ENCODE results near the gene CDCA4. TPM values are rescaled to one million over a fixed set of nuclear protein-coding genes. Genes with fewer than 3 reads are reported as not detected.
"Not testable (repeated sequence)": the region's sequence is repeated elsewhere in the genome, so short reads cannot be mapped to it uniquely, and the experiment has no call there.

The CDCA4 gene
- polyA plus RNA-seq (ENCODE audit: insufficient read length in 10 of 10): 10 to 100 TPM; 11.0 to 29.9 (median 16.7) TPM
- long read RNA-seq, donor 1, transcript CDCA4-201 (2 exons, 2,513 nt): major isoform, 12 of 24 reads
- long read RNA-seq, donor 1, partial matches to known transcripts: 12 of 24 reads
- long read RNA-seq, donor 1, other reads (novel, unspliced or antisense): 0 of 24 reads
- long read RNA-seq, donor 2, transcript CDCA4-201 (2 exons, 2,513 nt): major isoform, 5 of 5 reads
- long read RNA-seq, donor 2, partial matches to known transcripts: 0 of 5 reads
- long read RNA-seq, donor 2, other reads (novel, unspliced or antisense): 0 of 5 reads
- long read RNA-seq, donor 3: 0 reads
- long read RNA-seq, donor 4, partial matches to known transcripts: 10 of 14 reads
- long read RNA-seq, donor 4, other reads (novel, unspliced or antisense): 0 of 14 reads
- long read RNA-seq, donor 5, transcript CDCA4-201 (2 exons, 2,513 nt): major isoform, 15 of 15 reads
- long read RNA-seq, donor 5, partial matches to known transcripts: 0 of 15 reads
- long read RNA-seq, donor 5, other reads (novel, unspliced or antisense): 0 of 15 reads
- long read RNA-seq, donor 6, transcript CDCA4-201 (2 exons, 2,513 nt): major isoform, 10 of 28 reads
- long read RNA-seq, donor 6, partial matches to known transcripts: 18 of 28 reads
- long read RNA-seq, donor 6, other reads (novel, unspliced or antisense): 0 of 28 reads
- long read RNA-seq, donor 7, partial matches to known transcripts: 0 of 3 reads
- long read RNA-seq, donor 7, other reads (novel, unspliced or antisense): 0 of 3 reads
- long read RNA-seq, donor 8, transcript CDCA4-201 (2 exons, 2,513 nt): major isoform, 7 of 7 reads
- long read RNA-seq, donor 8, partial matches to known transcripts: 0 of 7 reads
- long read RNA-seq, donor 8, other reads (novel, unspliced or antisense): 0 of 7 reads
- long read RNA-seq, donor 9, partial matches to known transcripts: 0 of 3 reads
- long read RNA-seq, donor 9, other reads (novel, unspliced or antisense): 0 of 3 reads

DNA sequence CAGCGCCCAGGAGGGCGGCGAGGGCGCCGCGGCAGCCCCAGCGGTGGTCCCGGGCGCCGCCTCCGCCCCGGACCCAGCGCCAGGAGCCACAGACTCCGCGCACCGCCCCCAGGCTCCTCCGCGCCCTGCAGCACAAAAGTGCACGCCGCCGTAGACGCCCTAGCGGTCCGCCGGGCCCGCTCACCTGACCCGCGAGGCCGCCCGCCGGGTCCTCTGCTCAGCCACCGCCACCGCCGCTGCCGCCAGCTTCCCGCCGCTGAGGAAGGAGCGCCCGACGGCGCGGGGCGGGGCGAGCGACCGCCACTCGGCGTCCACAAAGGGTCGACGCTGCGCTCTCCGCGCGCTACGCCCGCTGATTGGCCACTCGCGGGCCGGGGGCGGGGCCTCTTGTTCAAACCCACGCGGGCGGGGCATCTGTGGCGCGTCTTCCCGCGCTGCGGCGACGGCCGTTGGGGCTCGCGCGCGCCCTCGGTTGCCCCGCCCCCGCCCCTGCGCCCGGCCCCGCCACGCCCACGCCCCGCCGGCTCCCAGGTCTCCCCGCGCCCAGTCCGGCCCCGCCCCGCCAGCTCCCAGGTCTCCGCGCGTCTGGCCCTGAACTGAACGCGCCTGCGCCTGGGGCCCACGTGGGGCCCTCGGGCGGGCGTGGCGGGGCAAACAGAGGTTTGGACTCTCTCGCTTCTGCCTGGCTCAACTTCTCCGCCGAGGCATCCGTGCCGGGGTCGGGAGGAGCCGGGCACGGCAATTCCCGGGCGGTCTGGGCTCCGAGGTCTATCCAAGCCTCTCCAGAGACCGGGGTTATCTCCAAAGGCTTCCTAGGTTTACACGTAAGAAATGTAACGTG is at the start of gene CDCA4:
Gene CDCA4, minus strand, starts transcription at position 269 of the 841 bp plus-strand sequence. CDS start 9,154 bp downstream, outside the sequence.
- DNase-seq: peak; percentile 98 to 99 (median 98)

DNA sequence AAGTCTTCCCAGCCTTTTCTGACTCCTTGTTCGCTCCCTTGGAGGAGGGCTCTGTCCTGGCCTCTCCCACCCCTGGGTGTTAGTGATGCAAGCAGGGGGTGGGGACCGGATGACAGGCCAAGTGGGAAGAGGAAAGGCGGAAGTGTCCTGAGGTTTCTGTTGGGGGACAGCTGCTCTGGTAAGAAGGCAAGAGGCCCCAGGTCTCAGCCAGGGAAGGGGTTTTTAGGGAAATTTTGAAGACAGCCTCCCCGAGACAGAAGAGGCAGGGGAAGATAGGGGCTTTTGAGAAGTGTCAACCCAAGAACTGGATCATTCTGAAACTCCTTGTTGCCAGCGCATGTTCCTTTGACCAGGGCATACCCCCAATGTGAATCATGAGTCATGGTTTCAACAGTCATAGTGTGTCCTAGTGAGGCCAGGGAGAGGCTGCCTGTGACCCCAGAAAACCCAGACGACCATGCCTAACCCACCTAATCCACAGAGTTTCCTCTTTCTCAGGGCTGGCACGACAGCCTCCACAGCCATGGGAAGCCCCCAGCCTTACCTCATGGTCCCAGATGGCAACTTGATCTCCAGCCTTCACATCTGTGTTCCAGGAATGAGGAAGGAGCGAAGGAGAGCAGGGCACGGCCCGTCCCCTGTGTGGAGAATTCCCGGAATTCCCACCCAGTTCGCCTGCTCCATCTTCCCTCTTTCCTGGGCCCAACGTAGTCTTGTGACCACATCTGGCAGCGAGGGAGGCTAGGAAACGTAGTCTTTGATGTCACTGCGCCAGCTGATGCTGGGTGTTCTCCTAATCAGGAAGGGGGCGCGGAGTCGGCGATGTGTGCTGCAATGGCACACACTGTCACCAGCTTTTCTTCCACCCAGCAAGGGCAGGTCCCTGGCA is 49.2 kb upstream of the CDCA4 start:
- DNase-seq: peak in 1 of 3 donors; percentile 60

DNA sequence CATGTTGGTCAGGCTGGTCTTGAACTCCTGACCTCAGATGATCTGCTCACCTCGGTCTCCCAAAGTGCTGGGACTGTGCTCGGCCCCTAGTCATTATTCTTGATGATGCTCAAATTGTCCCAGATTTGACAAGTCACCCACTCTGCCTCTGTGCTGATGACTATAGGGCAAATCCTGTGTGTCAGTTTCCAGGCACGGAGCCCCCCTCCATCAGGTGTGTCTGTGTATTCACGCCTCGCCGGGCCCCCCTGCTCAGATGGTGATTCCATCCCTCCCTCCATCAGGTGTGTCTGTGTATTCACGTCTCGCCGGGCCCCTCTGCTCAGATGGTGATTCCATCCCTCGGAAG is 48.6 kb upstream of the CDCA4 start:
- DNase-seq: peak in 1 of 3 donors; percentile 6

DNA sequence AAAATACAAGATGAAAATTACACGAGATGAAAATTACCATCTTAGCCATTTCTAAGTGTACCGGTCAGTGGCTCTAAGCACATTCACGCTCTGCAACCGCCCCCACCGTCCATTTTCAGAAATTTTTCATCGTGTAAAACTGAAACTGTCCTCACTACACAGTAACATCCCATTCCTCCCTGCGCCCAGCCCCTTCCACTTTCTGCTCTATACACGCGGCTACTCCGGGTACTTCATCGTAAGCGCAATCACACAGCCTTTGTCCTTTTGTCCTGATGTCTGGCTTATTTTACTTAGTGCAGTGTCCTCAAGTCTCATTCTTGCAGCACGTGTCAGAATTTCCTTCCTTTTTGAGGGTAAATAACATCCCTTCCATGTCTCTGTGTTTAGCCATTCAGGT is 47.9 kb upstream of the CDCA4 start:
- no peak for DNase-seq

DNA sequence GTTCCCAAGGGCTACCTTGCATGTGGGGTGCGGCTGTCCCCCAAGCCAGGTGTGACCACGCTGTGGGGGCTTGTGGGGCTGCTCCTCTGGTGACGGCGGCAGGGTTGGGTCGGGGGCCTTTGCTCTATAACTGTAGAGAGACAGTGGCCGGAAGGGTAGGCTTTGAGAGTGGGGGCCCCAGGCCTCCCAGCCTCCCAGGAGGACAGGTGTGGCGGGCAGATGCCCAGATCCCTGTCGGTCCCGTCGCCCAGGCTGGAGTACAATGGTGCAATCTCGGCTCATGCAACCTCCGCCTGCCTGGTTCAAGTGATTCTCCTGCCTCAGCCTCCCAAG is 47.1 kb upstream of the CDCA4 start:
- no peak for DNase-seq

DNA sequence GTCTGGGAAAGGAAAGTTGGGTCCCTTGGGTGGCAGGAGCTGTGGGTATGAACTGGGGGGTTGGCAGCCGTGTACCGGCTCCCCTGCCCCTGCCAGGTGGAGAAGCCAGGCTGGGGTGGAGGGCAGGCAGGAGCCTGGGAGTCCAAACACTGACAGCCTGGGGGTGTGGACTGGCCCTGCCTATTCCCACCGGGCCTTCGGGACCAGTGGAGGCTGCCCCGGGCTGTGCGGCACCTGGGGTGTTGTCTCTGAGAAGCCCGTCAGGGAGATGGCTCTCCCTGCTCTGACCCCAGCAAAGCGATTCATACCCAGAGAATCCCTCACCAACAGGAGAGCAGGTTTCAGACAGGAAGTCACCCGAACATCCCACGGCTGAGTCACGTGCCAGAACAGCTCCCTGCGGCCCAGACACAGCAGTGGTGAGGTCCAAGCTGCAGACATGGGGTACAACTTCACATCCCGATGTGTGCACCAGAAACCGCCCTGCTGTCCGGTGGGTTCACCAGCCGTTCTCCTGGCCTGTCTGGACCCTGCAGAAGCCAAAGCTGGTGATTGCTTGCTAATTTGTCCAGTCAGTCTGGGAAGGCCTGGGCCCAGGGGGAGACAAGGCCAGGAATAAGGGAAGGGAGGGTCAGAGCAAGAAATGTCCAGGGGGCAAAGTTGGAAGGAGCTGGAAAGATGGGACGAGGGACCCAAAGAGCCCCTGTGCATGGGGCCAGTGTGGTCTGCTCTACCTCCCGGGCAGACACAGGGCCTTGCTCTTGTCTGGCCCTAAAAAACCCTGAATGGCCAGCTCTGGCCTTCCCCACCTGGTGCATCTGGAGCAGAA is 46.5 kb upstream of the CDCA4 start:
- no peak for DNase-seq

DNA sequence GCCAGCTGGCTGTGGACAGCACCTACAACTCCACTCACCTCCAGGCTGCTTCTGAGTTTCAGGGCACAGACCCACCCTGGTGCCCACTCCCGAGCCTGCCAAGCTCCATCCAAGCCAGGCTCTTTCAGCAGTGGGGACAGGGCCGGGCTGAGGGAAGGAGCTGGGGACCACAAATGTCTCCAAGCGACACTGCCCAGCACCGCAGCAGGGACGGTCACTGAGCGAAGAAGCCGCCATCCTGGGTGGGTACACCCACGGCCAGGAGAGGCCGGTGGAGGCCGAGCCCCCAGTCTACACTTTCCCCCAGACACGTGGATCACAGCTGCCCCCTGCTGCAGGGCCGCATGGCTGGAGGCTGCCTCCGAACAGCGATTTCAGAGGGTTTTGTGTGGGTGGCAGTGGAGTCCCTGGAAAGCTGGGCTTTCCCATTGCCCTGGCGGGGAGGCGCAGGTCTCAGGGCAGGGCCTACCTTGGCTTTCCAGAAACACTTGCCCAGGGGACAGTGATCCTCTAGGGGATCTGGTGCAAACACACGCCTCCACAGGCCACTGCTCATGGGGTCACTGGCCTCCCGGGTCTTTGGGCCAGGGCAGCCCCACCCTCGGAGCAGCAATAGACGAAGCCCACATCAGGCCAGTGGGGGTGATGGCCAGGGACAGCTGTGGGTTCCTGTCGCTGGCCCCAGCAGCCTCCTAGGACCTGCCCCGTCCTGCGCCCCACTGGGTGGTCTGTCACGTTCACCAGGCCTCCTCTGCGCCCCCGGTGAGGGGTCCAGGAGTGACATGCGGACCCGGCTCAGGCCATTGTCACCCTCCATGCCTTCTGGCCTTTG is 45.6 kb upstream of the CDCA4 start:
- DNase-seq: no peak

DNA sequence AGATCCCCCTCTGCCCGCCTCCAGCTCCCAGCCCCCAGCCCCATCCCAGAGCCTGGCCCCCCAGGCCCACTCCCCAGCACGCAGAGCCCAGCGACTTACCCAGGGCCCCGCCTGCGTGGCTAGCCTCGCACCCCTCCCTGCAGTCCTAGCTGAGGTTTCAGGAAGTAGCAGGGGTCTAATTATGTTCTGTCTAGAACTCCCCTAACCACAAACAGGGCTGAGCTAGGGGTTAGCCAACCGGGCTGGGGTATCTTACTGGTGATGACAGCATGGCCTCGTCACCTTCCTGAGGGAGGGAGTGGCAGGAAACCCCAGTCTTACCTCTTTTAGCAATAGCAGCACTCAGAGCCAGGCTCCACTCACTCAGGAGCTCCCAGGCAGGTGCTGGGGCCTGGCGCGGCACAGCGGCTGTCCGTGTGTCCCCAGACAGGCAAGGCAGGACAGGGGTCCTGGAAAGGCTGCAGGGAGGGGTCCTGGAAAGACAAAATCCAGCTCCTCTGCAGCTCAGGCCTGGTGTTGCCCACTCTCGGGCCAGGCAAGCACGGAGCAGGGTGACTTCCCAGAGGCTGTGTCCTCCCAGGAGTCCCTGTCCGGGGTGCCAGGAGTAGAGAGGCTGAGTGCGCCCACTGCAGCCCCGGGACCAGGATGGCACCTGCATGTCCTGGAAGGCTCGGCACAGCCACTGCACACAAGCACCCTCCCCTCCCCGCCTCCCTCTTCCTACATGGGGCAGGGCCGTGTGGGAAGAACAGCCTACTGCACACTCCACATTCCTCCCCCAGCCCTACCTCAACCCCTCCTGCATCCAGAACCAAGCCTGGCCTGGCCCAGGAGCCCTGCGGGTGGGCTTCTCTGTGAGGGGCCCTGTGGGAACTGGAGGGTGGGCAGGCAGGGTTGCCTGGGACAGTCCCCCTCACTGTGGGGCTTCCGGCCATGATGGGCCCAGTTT is 44.7 kb upstream of the CDCA4 start, which contains the start of gene GPR132:
Gene GPR132, minus strand, starts transcription at position 151 of the 949 bp plus-strand sequence. CDS start 10,010 bp downstream, outside the sequence.
- no peak for DNase-seq

DNA sequence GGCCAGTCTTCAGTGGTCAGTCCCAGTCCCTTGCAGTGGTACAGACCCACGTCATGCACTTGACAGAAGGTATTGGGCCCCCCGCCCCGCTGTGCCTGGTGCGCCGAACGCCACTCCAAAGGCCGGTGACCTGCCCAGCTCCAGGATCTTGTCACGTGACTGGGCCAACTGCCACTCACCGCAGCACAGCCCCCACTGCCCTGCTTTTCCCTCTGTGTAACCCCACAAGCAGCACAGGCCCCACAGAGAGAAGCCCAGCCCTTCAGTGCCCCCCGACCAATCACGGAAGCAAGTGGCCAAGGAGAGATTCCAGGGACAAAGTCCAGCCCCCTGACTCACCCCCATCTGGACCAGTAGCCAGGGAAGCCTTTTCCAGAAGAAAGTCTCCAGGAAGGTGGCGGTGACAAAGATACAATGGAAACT is 43.8 kb upstream of the CDCA4 start:
- DNase-seq: no peak

DNA sequence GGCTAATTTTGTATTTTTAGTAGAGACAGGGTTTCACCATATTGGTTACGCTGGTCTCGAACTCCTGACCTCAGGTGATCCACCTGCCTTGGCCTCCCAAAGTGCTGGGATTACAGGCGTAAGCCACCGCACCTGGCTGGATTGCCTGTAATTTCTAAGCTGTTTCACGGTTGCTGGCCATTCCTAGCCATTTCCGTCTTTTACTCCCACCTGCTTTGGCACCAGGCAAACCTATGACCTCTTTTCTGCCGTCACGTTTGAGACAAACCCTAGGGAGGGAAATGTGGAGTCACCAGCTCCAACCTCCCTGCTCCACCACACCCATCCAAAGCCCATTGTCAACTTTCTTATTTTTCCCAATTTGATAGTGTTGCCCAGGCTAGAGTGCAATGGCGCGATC is 43.1 kb upstream of the CDCA4 start:
- no peak for DNase-seq

DNA sequence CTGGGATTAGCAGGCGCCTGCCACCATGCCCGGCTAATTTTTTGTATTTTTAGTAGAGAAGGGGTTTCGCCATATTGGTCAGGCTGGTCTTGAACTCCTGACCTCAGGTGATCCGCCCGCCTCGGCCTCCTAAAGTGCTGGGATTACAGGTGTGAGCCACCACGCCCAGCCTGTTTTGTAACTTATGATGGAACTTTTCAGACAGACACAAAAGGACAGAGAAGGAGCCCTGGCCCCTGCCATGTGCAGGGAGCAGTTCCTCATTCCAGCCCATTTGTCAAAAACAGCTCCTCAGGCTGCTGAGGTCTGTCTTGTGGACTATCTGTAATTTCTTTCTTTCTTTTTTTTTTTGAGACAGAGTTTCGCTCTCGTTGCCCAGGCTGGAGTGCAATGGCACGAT is 42.6 kb upstream of the CDCA4 start:
- DNase-seq: not testable (repeated sequence)

DNA sequence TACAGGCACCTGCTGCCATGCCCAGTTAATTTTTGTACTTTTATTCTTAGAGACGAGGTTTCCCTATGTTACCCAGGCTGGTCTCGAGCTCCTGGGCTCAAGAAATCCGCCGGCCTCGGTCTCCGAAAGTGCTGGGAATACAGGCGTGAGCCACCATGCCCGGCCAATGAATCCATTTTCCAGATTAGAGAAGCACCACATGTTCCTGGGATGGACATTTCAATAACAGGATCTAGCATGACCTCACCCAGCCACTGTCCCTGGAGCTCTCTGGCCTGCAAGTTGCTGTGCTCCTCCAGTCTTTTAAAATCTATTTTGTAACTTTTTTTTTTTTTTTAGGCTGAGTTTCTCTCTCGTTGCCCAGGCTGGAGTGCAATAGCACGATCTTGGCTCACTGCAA is 42.2 kb upstream of the CDCA4 start:
- no peak for DNase-seq

DNA sequence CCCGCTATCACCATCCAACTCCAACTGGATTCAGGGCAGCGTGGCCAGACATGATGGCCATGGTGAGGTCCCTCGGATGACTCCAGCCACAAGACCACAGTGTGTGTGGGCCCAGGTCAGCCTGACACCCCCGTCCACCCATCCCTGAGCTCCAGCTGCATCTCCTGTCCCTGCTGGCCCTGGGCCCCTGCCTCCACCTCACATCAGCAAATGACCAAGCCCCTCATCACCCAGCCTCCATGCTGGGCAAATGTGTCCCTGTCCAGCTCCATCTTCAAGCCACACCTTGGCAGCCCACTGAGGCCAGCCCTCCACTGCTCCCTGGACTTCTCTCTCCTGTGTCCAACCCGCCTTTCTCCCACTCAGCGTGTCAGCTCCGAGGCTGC is 41.2 kb upstream of the CDCA4 start:
- no peak for DNase-seq

DNA sequence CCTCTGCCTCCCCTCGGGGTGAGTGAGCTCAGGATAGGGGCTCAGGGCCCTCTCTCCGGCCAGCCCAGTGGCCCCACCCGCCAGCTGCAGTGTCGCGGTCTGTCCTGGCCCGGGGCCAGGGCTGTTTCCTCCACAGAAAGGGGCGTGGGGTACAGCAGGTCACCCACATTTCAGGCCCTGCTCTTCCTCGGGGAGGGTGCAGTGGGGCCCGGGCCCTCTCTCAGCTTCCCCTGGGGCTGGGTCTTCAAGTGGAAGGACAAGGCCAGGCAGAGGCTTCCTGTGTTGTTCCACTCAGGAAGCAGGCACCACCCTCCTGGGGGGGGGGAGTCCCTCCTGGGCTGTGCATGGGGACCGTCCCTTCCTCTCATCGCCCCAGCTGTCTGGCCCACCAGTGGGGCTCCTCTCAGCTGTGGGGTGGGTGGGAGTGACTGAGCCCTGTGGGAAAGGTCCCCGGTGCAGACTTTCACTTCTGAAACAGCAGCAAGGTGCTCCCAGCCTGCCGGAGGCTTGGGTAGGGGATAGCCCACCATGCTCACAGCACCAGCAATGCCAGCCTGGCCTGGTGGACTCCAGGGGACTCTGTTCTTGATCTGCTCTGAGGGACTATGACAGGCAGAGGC is 40.7 kb upstream of the CDCA4 start:
- peak in 1 of 3 donors; percentile 58 for DNase-seq

DNA sequence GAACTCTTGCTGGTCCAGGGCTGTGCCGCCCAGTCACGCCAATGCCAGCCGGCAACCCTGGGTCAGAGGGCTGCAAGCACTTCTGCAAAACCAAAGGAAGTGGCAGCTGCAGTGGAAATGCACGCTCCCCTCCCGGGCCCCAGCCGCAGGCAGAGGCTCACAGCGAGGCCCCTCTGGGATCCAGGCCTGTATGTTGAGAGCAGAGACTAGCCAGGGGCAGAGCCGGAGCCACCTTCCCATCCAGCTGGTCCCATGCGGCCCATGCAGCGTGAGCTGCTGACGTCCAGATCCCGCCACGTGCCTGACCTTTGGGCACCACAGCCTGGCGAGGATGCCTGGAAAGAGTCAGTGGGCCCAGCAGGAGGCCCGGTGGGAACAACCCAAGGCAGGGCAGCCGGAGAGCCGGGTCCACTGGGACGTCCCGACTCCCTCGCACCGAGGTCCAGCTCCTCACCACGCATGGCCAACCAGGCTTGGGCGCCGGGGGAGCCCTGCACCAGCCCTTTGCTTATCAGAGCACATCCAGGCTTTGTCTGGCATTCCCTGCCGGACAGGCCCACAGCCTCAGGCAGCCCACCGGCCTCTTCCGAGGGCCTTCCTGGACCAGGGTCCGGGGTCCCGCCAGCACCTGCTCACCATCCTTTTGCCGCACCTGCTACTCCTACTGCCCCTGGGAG is 40.0 kb upstream of the CDCA4 start:
- peak in 1 of 3 donors; percentile 80 for DNase-seq

DNA sequence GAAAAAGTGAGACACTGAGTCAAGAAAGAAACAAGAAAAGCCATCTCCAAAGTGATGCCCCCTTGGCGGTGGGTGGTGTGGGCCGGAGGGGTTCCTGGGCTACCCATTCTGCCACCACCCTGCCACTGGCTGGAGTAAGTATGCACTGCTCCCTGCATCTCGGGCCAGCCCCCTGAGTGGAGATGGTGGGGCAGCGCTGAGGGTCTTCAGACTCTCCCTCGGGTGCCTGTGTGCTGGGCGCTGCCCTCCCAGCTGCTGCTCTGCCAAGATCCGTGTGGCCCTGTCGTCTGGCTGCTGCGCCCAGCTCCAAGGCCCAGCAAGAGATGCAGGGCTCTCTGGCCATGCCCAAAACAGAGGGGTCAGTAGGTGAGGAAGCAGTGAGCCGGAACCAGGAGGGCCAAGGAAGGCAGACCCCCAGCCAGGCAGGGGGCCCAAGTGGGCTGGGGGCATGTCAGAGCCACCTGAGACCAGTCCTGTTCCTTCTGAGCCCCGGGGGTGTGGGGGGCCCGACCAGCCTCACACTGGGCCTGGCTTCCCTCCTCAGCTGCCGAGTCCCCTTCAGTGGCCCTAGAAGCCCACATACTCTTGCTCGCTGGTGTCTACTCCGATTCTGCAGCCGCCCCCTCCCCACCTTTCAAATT is 39.2 kb upstream of the CDCA4 start:
- DNase-seq: no peak

Data from muscle of back (tissue), 13 donors.